Measurements from ENCODE around the gene MEDAG. TPM values are rescaled to one million over a fixed set of nuclear protein-coding genes. Genes with fewer than 3 reads are reported as not detected.

Gene MEDAG
- total and polyA plus RNA-seq, 2 experiments from 2014 or later: 1.7 to 2.0 TPM

DNA sequence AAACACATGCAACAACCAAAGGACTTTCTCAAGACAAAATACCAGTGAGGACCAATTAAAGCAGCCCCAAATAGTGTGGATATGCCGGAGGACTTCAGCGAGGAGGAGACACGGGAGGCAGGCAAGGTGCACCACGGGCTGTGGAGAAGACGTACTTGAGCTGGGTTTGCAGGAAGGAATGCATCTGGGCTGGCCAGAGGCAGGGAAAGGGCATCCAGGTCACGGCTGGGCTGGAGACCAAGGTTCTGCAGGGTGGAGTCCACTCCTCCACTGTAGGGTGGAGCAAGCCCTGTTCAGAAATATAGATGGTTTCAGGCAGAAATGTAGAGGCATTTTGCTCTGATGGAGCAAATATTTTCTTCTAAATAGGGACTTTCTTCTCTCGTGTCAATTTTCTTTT, 36.6 kb upstream of the MEDAG start:
- H3K4me1 Mint-ChIP-seq: peaks cover 69% of the 10 kb centered on the region

More for the DNA sequence above, 36.6 kb upstream of the MEDAG start:
- no peaks in the 10 kb centered on the region for H3K27me3 ChIP-seq (ENCODE audit: insufficient read depth)
- H3K4me1 ChIP-seq (ENCODE audit: insufficient read depth): peaks cover 49% of the 10 kb centered on the region
- H3K4me3 ChIP-seq: no peak overlapping the region
- Mint-ChIP-seq H3K9me3 (no peaks in the 10 kb centered on the region), H3K36me3 (ENCODE audit: low read depth) (no peaks in the 10 kb centered on the region), H3K4me3 (no peak overlapping the region), H3K27me3 (ENCODE audit: insufficient read depth, low read depth, poor library complexity) (peaks cover 19% of the 10 kb centered on the region), H3K27ac (no peak overlapping the region)
- 0 out of 2 replicates have a peak overlapping the region, but pooled peaks have one; percentile 39 for H3K27ac ChIP-seq (ENCODE audit: low read depth)
- no peak overlapping the region for H3K4me2 ChIP-seq
- H3K9me2 ChIP-seq (ENCODE audit: insufficient read depth): no peaks in the 10 kb centered on the region
- H3F3A ChIP-seq (replicated peaks; ENCODE audit: low read depth): no peaks in the 10 kb centered on the region
- no peak overlapping the region for H2AFZ ChIP-seq
- no peak for ATAC-seq
- no peaks in the 10 kb centered on the region for H4K20me1 ChIP-seq (replicated peaks; ENCODE audit: insufficient read depth)
- TF ChIP-seq CREB1 (CRISPR knock-in tag; IDR thresholded peaks at IDR 0.05; ENCODE audit: low read depth) (no peak), NANOG (IDR thresholded peaks at IDR 0.05; ENCODE audit: borderline replicate concordance) (no peak), EZH2phosphoT487 (IDR thresholded peaks at IDR 0.05; ENCODE audit: unreplicated experiment) (no peak), STAT1 (IDR thresholded peaks at IDR 0.05; ENCODE audit: unreplicated experiment) (no peak), JUNB (IDR thresholded peaks at IDR 0.05; ENCODE audit: unreplicated experiment) (no peak), POLR2AphosphoS5 (IDR thresholded peaks at IDR 0.05; ENCODE audit: low read depth) (no peak)
- TF ChIP-seq, protein P1, sequence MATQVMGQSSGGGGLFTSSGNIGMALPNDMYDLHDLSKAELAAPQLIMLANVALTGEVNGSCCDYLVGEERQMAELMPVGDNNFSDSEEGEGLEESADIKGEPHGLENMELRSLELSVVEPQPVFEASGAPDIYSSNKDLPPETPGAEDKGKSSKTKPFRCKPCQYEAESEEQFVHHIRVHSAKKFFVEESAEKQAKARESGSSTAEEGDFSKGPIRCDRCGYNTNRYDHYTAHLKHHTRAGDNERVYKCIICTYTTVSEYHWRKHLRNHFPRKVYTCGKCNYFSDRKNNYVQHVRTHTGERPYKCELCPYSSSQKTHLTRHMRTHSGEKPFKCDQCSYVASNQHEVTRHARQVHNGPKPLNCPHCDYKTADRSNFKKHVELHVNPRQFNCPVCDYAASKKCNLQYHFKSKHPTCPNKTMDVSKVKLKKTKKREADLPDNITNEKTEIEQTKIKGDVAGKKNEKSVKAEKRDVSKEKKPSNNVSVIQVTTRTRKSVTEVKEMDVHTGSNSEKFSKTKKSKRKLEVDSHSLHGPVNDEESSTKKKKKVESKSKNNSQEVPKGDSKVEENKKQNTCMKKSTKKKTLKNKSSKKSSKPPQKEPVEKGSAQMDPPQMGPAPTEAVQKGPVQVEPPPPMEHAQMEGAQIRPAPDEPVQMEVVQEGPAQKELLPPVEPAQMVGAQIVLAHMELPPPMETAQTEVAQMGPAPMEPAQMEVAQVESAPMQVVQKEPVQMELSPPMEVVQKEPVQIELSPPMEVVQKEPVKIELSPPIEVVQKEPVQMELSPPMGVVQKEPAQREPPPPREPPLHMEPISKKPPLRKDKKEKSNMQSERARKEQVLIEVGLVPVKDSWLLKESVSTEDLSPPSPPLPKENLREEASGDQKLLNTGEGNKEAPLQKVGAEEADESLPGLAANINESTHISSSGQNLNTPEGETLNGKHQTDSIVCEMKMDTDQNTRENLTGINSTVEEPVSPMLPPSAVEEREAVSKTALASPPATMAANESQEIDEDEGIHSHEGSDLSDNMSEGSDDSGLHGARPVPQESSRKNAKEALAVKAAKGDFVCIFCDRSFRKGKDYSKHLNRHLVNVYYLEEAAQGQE (IDR thresholded peaks at IDR 0.05; ENCODE audit: unreplicated experiment): no peak
- TF ChIP-seq, protein P2, sequence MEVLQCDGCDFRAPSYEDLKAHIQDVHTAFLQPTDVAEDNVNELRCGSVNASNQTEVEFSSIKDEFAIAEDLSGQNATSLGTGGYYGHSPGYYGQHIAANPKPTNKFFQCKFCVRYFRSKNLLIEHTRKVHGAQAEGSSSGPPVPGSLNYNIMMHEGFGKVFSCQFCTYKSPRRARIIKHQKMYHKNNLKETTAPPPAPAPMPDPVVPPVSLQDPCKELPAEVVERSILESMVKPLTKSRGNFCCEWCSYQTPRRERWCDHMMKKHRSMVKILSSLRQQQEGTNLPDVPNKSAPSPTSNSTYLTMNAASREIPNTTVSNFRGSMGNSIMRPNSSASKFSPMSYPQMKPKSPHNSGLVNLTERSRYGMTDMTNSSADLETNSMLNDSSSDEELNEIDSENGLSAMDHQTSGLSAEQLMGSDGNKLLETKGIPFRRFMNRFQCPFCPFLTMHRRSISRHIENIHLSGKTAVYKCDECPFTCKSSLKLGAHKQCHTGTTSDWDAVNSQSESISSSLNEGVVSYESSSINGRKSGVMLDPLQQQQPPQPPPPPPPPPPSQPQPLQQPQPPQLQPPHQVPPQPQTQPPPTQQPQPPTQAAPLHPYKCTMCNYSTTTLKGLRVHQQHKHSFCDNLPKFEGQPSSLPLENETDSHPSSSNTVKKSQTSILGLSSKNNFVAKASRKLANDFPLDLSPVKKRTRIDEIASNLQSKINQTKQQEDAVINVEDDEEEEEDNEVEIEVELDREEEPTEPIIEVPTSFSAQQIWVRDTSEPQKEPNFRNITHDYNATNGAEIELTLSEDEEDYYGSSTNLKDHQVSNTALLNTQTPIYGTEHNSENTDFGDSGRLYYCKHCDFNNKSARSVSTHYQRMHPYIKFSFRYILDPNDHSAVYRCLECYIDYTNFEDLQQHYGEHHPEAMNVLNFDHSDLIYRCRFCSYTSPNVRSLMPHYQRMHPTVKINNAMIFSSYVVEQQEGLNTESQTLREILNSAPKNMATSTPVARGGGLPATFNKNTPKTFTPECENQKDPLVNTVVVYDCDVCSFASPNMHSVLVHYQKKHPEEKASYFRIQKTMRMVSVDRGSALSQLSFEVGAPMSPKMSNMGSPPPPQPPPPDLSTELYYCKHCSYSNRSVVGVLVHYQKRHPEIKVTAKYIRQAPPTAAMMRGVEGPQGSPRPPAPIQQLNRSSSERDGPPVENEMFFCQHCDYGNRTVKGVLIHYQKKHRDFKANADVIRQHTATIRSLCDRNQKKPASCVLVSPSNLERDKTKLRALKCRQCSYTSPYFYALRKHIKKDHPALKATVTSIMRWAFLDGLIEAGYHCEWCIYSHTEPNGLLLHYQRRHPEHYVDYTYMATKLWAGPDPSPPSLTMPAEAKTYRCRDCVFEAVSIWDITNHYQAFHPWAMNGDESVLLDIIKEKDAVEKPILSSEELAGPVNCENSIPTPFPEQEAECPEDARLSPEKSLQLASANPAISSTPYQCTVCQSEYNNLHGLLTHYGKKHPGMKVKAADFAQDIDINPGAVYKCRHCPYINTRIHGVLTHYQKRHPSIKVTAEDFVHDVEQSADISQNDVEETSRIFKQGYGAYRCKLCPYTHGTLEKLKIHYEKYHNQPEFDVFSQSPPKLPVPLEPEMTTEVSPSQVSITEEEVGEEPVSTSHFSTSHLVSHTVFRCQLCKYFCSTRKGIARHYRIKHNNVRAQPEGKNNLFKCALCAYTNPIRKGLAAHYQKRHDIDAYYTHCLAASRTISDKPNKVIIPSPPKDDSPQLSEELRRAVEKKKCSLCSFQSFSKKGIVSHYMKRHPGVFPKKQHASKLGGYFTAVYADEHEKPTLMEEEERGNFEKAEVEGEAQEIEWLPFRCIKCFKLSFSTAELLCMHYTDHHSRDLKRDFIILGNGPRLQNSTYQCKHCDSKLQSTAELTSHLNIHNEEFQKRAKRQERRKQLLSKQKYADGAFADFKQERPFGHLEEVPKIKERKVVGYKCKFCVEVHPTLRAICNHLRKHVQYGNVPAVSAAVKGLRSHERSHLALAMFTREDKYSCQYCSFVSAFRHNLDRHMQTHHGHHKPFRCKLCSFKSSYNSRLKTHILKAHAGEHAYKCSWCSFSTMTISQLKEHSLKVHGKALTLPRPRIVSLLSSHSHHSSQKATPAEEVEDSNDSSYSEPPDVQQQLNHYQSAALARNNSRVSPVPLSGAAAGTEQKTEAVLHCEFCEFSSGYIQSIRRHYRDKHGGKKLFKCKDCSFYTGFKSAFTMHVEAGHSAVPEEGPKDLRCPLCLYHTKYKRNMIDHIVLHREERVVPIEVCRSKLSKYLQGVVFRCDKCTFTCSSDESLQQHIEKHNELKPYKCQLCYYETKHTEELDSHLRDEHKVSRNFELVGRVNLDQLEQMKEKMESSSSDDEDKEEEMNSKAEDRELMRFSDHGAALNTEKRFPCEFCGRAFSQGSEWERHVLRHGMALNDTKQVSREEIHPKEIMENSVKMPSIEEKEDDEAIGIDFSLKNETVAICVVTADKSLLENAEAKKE (CRISPR knock-in tag; IDR thresholded peaks at IDR 0.05): no peak
- H3K79me2 ChIP-seq (replicated peaks; ENCODE audit: insufficient read depth): peaks cover 2% of the 10 kb centered on the region; the same call in 1 of the 2 replicates
- no peaks in the 10 kb centered on the region for H3K36me3 ChIP-seq (ENCODE audit: insufficient read depth)
- DNase-seq (ENCODE audit: low spot score): no peak
